ENCODE results near the gene VWA5B2.

GRCh38 chr3:184237211-184237610, 7.8 kb downstream of the VWA5B2 start:
- TF ChIP-seq GATA3 (IDR thresholded peaks at IDR 0.05; ENCODE audit: low read depth, low read length) (no peak), GATA2 (IDR thresholded peaks at IDR 0.05; ENCODE audit: low read depth, low read length) (no peak)
